C4-2B (cell line): ENCODE data around the gene SKOR1.

Source experiments
- CTCF ChIP-seq: fragments of 450-650 bp; conservative IDR thresholded peaks from 2 replicates; pipeline ENCODE4 v1.5.1; 2017; ENCODE audit warnings: mild to moderate bottlenecking
- ZFX ChIP-seq: fragments of 450-650 bp; IDR thresholded peaks from 2 replicates; pipeline ENCODE4 v1.6.1; 2017

GRCh38 chr15:67839929-67840748 is 14.8 kb downstream of the SKOR1 start, which contains the start of gene RNU6-1:
- no peak for TF ChIP-seq CTCF
- TF ChIP-seq ZFX = no peak
